HepG2 (cell line): ENCODE measurements around the gene TNFAIP8L2. TPM values are rescaled to one million over a fixed set of nuclear protein-coding genes. Genes with fewer than 3 reads are reported as not detected.

Source experiments
- ATAC-seq: fragments of 200-7000 bp; cut with Tn5 transposase; 3 replicates; pipeline ENCODE4 v1.9.1; 2020; ENCODE audit warnings: mild to moderate bottlenecking, moderate library complexity
- BruUV-seq: library from RNA; stranded (reverse); fragments of 400-500 nt; replicated peaks from 2 replicates; lab custom pipeline; 2021; lab: Mats Ljungman, UMichigan
- CTCF ChIA-PET: fragments of 300-600 bp; formaldehyde crosslinking; extraction: SDS; loops from one replicate; lab custom pipeline; 2021; ENCODE audit warnings: low total read pairs, inconsistent platforms, low intra/inter-chr PET ratio; lab: Yijun Ruan, JAX
- POLR2A ChIA-PET: fragments of 350-600 bp; sonication (Branson Sonifier 250); formaldehyde crosslinking; loops from one replicate; lab custom pipeline; 2020; ENCODE audit warnings: antibody characterized with exemption, inconsistent platforms; lab: Yijun Ruan, JAX
- DNase-seq: peaks from one replicate; pipeline ENCODE4 v3.0.0-alpha.2; 2015; ENCODE audit warnings: low spot score
- FAIRE-seq: peaks from 3 replicates; lab custom pipeline; 2011; peaks lifted over from hg19 to GRCh38; lab: Jason Lieb, UNC
- H2AFZ ChIP-seq: one replicate; pipeline ENCODE4 v1.6.1; 2011; ENCODE audit warnings: low read length, inconsistent platforms
- H3K27ac ChIP-seq: fragments of 300-600 bp; 3 replicates; pipeline ENCODE4 v1.8.0; 2011; ENCODE audit warnings: mixed run types, mild to moderate bottlenecking, mixed read lengths, low read length, inconsistent platforms; ENCODE audit not compliant: insufficient read depth; ENCODE audit errors: extremely low read length
- H3K27me3 ChIP-seq, 2 experiments: fragments of 200-600 bp in 1 of 2; 2 replicates in 1 of 2; 3 replicates in 1 of 2; pipeline versions ENCODE4 v1.6.0 to v1.8.0; 2011; ENCODE audit warnings: low read length in 2 of 2, mild to moderate bottlenecking in 2 of 2, moderate library complexity in 2 of 2, inconsistent platforms in 1 of 2; ENCODE audit not compliant: insufficient read depth in 2 of 2, control insufficient read depth in 1 of 2
- H3K36me3 ChIP-seq, 2 experiments: fragments of 200-600 bp in 1 of 2; replicated peaks in 1 of 2; 2 replicates in 1 of 2; 3 replicates in 1 of 2; pipeline versions ENCODE4 v1.5.1 to v1.8.0; 2011; ENCODE audit warnings: low read length in 2 of 2, inconsistent platforms in 1 of 2; ENCODE audit not compliant: insufficient read depth in 2 of 2, control insufficient read depth in 1 of 2
- H3K4me1 ChIP-seq: 2 replicates; pipeline ENCODE4 v1.5.1; 2012; ENCODE audit warnings: low read length, inconsistent platforms; ENCODE audit not compliant: insufficient read depth
- H3K4me2 ChIP-seq: 2 replicates; pipeline ENCODE4 v1.6.0; 2011; ENCODE audit warnings: low read depth, low read length, inconsistent platforms
- H3K4me3 ChIP-seq, 3 experiments: fragments of 200-600 bp in 1 of 3; sonication (generic), shearing (Covaris generic) in 1 of 3; replicated peaks in 1 of 3; 2 replicates each; pipeline ENCODE4 v1.5.1; 2011 to 2016; ENCODE audit warnings: low read length in 3 of 3, inconsistent platforms in 2 of 3, low read depth in 2 of 3, mild to moderate bottlenecking in 2 of 3, control low read depth in 1 of 3, mixed read lengths in 1 of 3; ENCODE audit not compliant: insufficient read depth in 1 of 3
- H3K79me2 ChIP-seq: one replicate; pipeline ENCODE4 v1.6.1; 2011; ENCODE audit warnings: low read length, inconsistent platforms; ENCODE audit not compliant: insufficient read depth
- H3K9ac ChIP-seq: 2 replicates; pipeline ENCODE4 v1.6.0; 2011; ENCODE audit warnings: mild to moderate bottlenecking, low read depth, low read length, inconsistent platforms; ENCODE audit not compliant: insufficient read depth
- H3K9me3 ChIP-seq: 2 replicates; pipeline ENCODE4 v1.5.1; 2012; ENCODE audit warnings: mild to moderate bottlenecking, low read length
- H4K20me1 ChIP-seq: 2 replicates; pipeline ENCODE4 v1.6.0; 2011; ENCODE audit warnings: inconsistent platforms, mild to moderate bottlenecking, low read length, moderate library complexity; ENCODE audit not compliant: insufficient read depth
- ARHGAP35 ChIP-seq: sonication (generic); formaldehyde crosslinking; IDR thresholded peaks from 2 replicates; pipeline ENCODE4 v1.9.0; 2022; ENCODE audit warnings: mild to moderate bottlenecking, inconsistent platforms, moderate library complexity, missing genetic modification reagents, borderline replicate concordance
- ATRX ChIP-seq: sonication (generic); formaldehyde crosslinking; IDR thresholded peaks from 2 replicates; pipeline ENCODE4 v1.4.0; 2020; ENCODE audit warnings: missing genetic modification reagents, borderline replicate concordance
- ETV5 ChIP-seq: IDR thresholded peaks from 2 replicates; pipeline ENCODE4 v1.6.1; 2018; ENCODE audit warnings: missing biosample characterization, missing genetic modification reagents, inconsistent platforms, borderline replicate concordance
- HOXA7 ChIP-seq: sonication (generic); formaldehyde crosslinking; IDR thresholded peaks from 2 replicates; pipeline ENCODE4 v1.8.1; 2022; ENCODE audit warnings: mild to moderate bottlenecking, missing genetic modification reagents, moderate library complexity
- MTA3 ChIP-seq: sonication (generic); formaldehyde crosslinking; IDR thresholded peaks from 2 replicates; pipeline ENCODE4 v1.4.0; 2020; ENCODE audit warnings: missing genetic modification reagents
- NFE2L2 ChIP-seq: fragments of 150-350 bp; IDR thresholded peaks from 2 replicates; pipeline ENCODE4 v1.6.1; 2014; ENCODE audit warnings: low read length
- ZNF10 ChIP-seq: sonication (generic); formaldehyde crosslinking; IDR thresholded peaks from 2 replicates; pipeline ENCODE4 v1.4.0; 2020; ENCODE audit warnings: mild to moderate bottlenecking, low read depth, missing genetic modification reagents, borderline replicate concordance
- ZNF124 ChIP-seq: sonication (generic); formaldehyde crosslinking; IDR thresholded peaks from 2 replicates; pipeline ENCODE4 v1.4.0; 2020; ENCODE audit warnings: missing genetic modification reagents
- ZNF354B ChIP-seq: sonication (generic); formaldehyde crosslinking; IDR thresholded peaks from 2 replicates; pipeline ENCODE4 v1.8.0; 2022; ENCODE audit warnings: mild to moderate bottlenecking, missing genetic modification reagents
- ZNF557 ChIP-seq: sonication (generic); formaldehyde crosslinking; IDR thresholded peaks from 2 replicates; pipeline ENCODE4 v1.4.0; 2020; ENCODE audit warnings: missing genetic modification reagents
- WGBS: methylation state at CpG from one replicate; pipeline ENCODE4 v1.1.6; 2017; ENCODE audit warnings: low lambda C conversion rate; 5-methylcytosine and 5-hydroxymethylcytosine counted together
- in situ Hi-C: cut with HindIII; loops from 2 replicates; pipeline ENCODE4 v1.10.0; 2017; ENCODE audit warnings: low pct_unique_long_range_greater_than_20kb; ENCODE audit not compliant: extremely low pct_ligation_motif_present
- intact Hi-C: fragments of 100-400 bp; cut with micrococcal nuclease; formaldehyde crosslinking; loops from one replicate; pipeline ENCODE4 v1.10.0; 2022; ENCODE audit not compliant: unreplicated experiment
- polyA plus RNA-seq, 8 experiments: library from polyadenylated mRNA; depleted of rRNA in 3 of 8; stranded (reverse) in 7 of 8; unstranded in 1 of 8; fragments of >200 nt; fragmentation: Illumina TruSeq in 4 of 8; extraction: Trizol in 4 of 8; gene quantifications; 2 replicates each; pipeline versions ENCODE4 v1.2.1 to v1.2.3, GENCODE V29; 2011 to 2016; ENCODE audit warnings: low read depth in 4 of 8, missing spikeins in 1 of 8, mixed read lengths in 1 of 8; ENCODE audit not compliant: insufficient read depth in 1 of 8
- total RNA-seq, 5 experiments: library from RNA; depleted of rRNA; stranded (reverse); fragments of >200 nt; fragmentation: Illumina TruSeq; extraction: Trizol; gene quantifications; 2 replicates each; pipeline ENCODE4 v1.2.3, GENCODE V29; 2016; ENCODE audit warnings: low read depth in 1 of 5
- TF ChIP-seq, protein P1 (sequence below), 2 experiments: IDR thresholded peaks; 2 replicates each; pipeline ENCODE4 v1.6.1; 2011 to 2012; ENCODE audit warnings: low read length in 2 of 2, borderline replicate concordance in 1 of 2, low read depth in 1 of 2, mild to moderate bottlenecking in 1 of 2, moderate library complexity in 1 of 2
- TF ChIP-seq, protein P2 (sequence below): sonication (generic); formaldehyde crosslinking; IDR thresholded peaks from 2 replicates; pipeline ENCODE4 v1.4.0; 2020; ENCODE audit warnings: missing genetic modification reagents

The TNFAIP8L2 gene
- total and polyA plus RNA-seq, 2 of the 13 experiments (the other 11 are each of a cell fraction or from before 2014, with no cell fraction given) = not detected

DNA sequence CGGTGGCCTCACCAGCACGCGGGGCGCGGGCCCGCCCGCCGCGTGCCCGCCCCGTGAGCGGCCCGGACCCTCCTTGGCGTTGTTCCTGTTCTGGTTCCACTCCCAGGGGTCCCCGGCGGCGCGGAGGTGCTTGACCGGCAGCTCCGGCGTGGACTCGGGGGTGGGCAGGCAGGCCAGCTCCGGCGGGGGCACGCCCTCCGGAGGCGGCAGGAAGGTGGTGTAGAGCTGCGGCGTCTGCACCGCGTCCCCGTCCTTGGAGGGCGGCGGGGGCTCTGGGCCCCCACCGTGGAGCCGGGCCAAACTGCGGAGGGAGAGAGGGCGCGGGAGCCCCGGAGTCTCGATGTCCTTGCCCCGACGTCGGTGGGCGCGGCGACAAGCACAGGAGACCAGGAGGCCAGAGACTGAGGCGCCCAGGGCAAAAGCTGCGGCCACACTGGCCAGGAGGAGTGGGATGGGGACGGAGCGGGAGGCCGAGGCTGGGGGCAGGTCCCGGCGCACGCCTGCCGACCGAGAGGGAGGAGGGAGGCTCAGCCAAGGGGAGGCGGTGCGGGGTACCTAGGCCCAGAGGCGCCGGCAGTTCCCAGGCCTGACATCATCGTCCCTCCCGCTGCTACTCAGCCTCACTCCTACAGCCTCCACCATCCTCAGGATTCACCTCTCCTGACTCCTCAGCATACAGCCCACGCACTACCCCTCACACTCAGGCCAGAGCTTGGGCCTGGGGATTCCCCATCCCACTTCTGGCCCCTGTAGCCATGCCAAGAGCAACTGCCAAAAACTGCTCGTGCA, 23.2 kb upstream of the TNFAIP8L2 start:
- H3K27ac ChIP-seq = no peak overlapping the region
- H3K9ac ChIP-seq = no peak overlapping the region
- no peak for DNase-seq
- no peaks in the 10 kb centered on the region for H3K9me3 ChIP-seq
- no peak overlapping the region for H2AFZ ChIP-seq
- no peak for ATAC-seq
- intact Hi-C loops (no loop called here), in situ Hi-C loops (no loop called here)
- whole genome bisulfite sequencing = 96% methylated on average over 51 of the region's 65 CpGs
- H3K36me3 ChIP-seq = no peaks in the 10 kb centered on the region
- no peaks in the 10 kb centered on the region for H3K4me1 ChIP-seq
- H3K79me2 ChIP-seq = no peaks in the 10 kb centered on the region
- TF ChIP-seq MTA3 (CRISPR knock-in tag) (no peak), ATRX (no peak)
- TF ChIP-seq, protein P1, sequence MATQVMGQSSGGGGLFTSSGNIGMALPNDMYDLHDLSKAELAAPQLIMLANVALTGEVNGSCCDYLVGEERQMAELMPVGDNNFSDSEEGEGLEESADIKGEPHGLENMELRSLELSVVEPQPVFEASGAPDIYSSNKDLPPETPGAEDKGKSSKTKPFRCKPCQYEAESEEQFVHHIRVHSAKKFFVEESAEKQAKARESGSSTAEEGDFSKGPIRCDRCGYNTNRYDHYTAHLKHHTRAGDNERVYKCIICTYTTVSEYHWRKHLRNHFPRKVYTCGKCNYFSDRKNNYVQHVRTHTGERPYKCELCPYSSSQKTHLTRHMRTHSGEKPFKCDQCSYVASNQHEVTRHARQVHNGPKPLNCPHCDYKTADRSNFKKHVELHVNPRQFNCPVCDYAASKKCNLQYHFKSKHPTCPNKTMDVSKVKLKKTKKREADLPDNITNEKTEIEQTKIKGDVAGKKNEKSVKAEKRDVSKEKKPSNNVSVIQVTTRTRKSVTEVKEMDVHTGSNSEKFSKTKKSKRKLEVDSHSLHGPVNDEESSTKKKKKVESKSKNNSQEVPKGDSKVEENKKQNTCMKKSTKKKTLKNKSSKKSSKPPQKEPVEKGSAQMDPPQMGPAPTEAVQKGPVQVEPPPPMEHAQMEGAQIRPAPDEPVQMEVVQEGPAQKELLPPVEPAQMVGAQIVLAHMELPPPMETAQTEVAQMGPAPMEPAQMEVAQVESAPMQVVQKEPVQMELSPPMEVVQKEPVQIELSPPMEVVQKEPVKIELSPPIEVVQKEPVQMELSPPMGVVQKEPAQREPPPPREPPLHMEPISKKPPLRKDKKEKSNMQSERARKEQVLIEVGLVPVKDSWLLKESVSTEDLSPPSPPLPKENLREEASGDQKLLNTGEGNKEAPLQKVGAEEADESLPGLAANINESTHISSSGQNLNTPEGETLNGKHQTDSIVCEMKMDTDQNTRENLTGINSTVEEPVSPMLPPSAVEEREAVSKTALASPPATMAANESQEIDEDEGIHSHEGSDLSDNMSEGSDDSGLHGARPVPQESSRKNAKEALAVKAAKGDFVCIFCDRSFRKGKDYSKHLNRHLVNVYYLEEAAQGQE (IDR thresholded peaks at IDR 0.05; ENCODE audit: borderline replicate concordance in 1 of 2, low read depth in 1 of 2, low read length in 2 of 2) = no peak
- POLR2A ChIA-PET = no interaction called here
- H3K4me2 ChIP-seq = no peak overlapping the region
- H3K27me3 ChIP-seq = no peaks in the 10 kb centered on the region
- no peak overlapping the region for H3K4me3 ChIP-seq
- no peak for FAIRE-seq
- CTCF ChIA-PET = no interaction called here
- no peaks in the 10 kb centered on the region for H4K20me1 ChIP-seq
- BruUV-seq = no TSS peak

DNA sequence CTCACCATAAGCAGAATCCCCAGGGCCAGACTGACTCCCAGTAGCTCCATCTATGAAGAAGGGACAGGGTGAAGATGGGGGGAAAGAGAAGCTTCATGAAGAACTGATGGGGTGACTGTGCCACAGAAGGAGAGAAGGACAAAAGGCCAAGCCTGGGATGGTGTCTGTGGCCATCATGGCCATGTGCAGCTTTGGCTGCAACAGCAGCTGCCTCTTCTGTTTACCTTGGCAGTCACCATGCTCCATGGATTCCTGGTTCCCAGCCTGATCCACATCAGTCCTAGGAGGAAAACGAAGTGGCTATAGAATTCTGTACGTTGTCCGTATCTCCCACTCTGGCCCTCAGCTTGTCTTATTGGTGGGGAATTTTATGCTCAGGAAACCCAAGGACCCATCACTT, 22.1 kb upstream of the TNFAIP8L2 start:
- no peaks in the 10 kb centered on the region for H3K36me3 ChIP-seq
- no peak overlapping the region for H2AFZ ChIP-seq
- H3K4me3 ChIP-seq = no peak overlapping the region
- no peak overlapping the region for H3K9ac ChIP-seq
- CTCF ChIA-PET = no interaction called here
- no peaks in the 10 kb centered on the region for H3K27me3 ChIP-seq
- POLR2A ChIA-PET = no interaction called here
- no peaks in the 10 kb centered on the region for H3K4me1 ChIP-seq
- intact Hi-C loops = no loop called here
- H3K4me2 ChIP-seq = no peak overlapping the region
- BruUV-seq = no TSS peak
- no peaks in the 10 kb centered on the region for H3K9me3 ChIP-seq
- 89% methylated on average over 3 of the region's 3 CpGs for WGBS
- in situ Hi-C loops = no loop called here
- ATAC-seq = no peak
- FAIRE-seq = no peak
- DNase-seq = no peak
- H4K20me1 ChIP-seq = no peaks in the 10 kb centered on the region
- H3K27ac ChIP-seq = no peak overlapping the region
- no peaks in the 10 kb centered on the region for H3K79me2 ChIP-seq
- TF ChIP-seq ZNF124 (CRISPR knock-in tag) (no peak), HOXA7 (CRISPR knock-in tag) (no peak), ARHGAP35 (CRISPR knock-in tag) (no peak), NFE2L2 (no peak), ZNF354B (CRISPR knock-in tag) (no peak), ETV5 (CRISPR knock-in tag) (no peak), ZNF10 (CRISPR knock-in tag) (no peak), ZNF557 (CRISPR knock-in tag) (no peak)
- TF ChIP-seq, protein P2, sequence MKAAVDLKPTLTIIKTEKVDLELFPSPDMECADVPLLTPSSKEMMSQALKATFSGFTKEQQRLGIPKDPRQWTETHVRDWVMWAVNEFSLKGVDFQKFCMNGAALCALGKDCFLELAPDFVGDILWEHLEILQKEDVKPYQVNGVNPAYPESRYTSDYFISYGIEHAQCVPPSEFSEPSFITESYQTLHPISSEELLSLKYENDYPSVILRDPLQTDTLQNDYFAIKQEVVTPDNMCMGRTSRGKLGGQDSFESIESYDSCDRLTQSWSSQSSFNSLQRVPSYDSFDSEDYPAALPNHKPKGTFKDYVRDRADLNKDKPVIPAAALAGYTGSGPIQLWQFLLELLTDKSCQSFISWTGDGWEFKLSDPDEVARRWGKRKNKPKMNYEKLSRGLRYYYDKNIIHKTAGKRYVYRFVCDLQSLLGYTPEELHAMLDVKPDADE = no peak
